MM.1S (cell line): Measurements from ENCODE around the gene TUBGCP5.

Source experiments
- CTCF ChIP-seq: fragments of 300-600 bp; sonication (generic); IDR thresholded peaks from 2 replicates; pipeline ENCODE4 v1.5.1; 2016; ENCODE audit warnings: antibody characterized with exemption, low read length, mixed read lengths
- EZH2 ChIP-seq: fragments of 300-600 bp; sonication (generic); optimal IDR thresholded peaks from 2 replicates; pipeline ENCODE3; 2017; ENCODE audit warnings: low read depth, mild to moderate bottlenecking, antibody characterized with exemption, low read length, mixed read lengths
- EZH2phosphoT487 ChIP-seq: fragments of 300-600 bp; sonication (generic); IDR thresholded peaks from 2 replicates; pipeline ENCODE4 v1.6.1; 2018; ENCODE audit warnings: antibody characterized with exemption, low read length

- no peak for TF ChIP-seq CTCF
- TF ChIP-seq EZH2 = no peak
- TF ChIP-seq EZH2phosphoT487 = no peak
These were observed 33.3 kb upstream of the TUBGCP5 start for GRCh38 chr15:23072633-23073032.
